GM11168 (cell line): ENCODE measurements around the gene TRPV4.
"Not testable (repeated sequence)": the region's sequence is repeated elsewhere in the genome, so short reads cannot be mapped to it uniquely, and the experiment has no call there.

Experiments used
- in situ Hi-C: fragments of 300-500 bp; cut with MboI; formaldehyde crosslinking; loops from one replicate; pipeline ENCODE4 v1.12.0; 2022; ENCODE audit warnings: low sequenced_read_pairs; ENCODE audit not compliant: unreplicated experiment

TRPV4 gene

GRCh38 chr12:109861689-109862314 is 28.6 kb upstream of the TRPV4 start:
- in situ Hi-C loops = no loop called here

- in situ Hi-C loops = no loop called here
Observed at GRCh38 chr12:109860977-109861376, 27.8 kb upstream of the TRPV4 start.

- in situ Hi-C loops = no loop called here
Observed at GRCh38 chr12:109858764-109859163, 25.6 kb upstream of the TRPV4 start.

- in situ Hi-C loops = no loop called here
Observed at GRCh38 chr12:109857715-109858114, 24.5 kb upstream of the TRPV4 start.

- in situ Hi-C loops = no loop called here
Observed at GRCh38 chr12:109855377-109855776, 22.2 kb upstream of the TRPV4 start.

GRCh38 chr12:109850518-109850917 is 17.3 kb upstream of the TRPV4 start:
- in situ Hi-C loops = not testable (repeated sequence)

- in situ Hi-C loops = no loop called here
Observed at GRCh38 chr12:109847142-109847735, 14.0 kb upstream of the TRPV4 start.

GRCh38 chr12:109845824-109846205 is 12.6 kb upstream of the TRPV4 start:
- in situ Hi-C loops = no loop called here

- in situ Hi-C loops = no loop called here
Observed at GRCh38 chr12:109844983-109845823, 12.0 kb upstream of the TRPV4 start.

GRCh38 chr12:109844091-109844490 is 10.9 kb upstream of the TRPV4 start:
- in situ Hi-C loops = no loop called here

- in situ Hi-C loops = no loop called here
Observed at GRCh38 chr12:109842021-109842420, 8.8 kb upstream of the TRPV4 start.

- in situ Hi-C loops = no loop called here
Observed at GRCh38 chr12:109841356-109841755, 8.2 kb upstream of the TRPV4 start.

GRCh38 chr12:109840305-109841074 is 7.3 kb upstream of the TRPV4 start:
- in situ Hi-C loops = no loop called here

GRCh38 chr12:109839444-109839843 is 6.2 kb upstream of the TRPV4 start:
- in situ Hi-C loops = no loop called here

GRCh38 chr12:109836916-109837315 is 3.7 kb upstream of the TRPV4 start:
- in situ Hi-C loops = no loop called here

- in situ Hi-C loops = no loop called here
Observed at GRCh38 chr12:109835827-109836226, 2.6 kb upstream of the TRPV4 start.

- in situ Hi-C loops = no loop called here
Observed at GRCh38 chr12:109832541-109833306, 474 bp downstream of the TRPV4 start.

GRCh38 chr12:109831929-109832328 is 1.3 kb downstream of the TRPV4 start:
- in situ Hi-C loops = no loop called here

GRCh38 chr12:109831365-109831764 is 1.8 kb downstream of the TRPV4 start:
- in situ Hi-C loops = no loop called here

- in situ Hi-C loops = no loop called here
Observed at GRCh38 chr12:109830718-109831117, 2.5 kb downstream of the TRPV4 start.
